ENCODE results near the gene ZNF644. TPM values are rescaled to one million over a fixed set of nuclear protein-coding genes. Genes with fewer than 3 reads are reported as not detected.

Gene ZNF644
- total RNA-seq, 2 experiments from 2014 or later, result 49.3 to 49.6 TPM

- H3K4me3 Mint-ChIP-seq, result no peak overlapping the region
- CTCF ChIA-PET, result no interaction called here
- ATAC-seq, result no peak
Measured at GRCh38 chr1:91015358-91015780, 6.5 kb downstream of the ZNF644 start.

DNA sequence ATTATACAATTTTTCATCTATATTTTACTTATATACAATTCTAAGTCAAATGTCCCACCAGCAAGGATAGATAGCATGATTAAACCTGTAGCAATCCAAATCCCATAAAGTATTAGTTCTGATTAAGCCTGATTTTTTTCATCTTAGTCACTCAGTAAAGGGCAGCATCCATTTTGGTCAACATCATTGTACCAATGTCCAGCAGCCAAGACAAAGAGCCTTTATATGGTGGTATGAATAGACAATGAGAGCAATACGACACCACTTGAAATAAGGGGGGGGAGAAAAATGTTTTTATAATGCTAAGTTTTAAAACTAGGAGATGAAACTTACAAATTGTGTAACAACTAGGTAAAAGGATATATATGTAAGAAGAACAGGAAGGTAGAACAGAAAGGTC lies 7.4 kb downstream of the ZNF644 start:
- Mint-ChIP-seq H3K9me3 (ENCODE audit: low read depth) (no peaks in the 10 kb centered on the region), H3K4me3 (no peak overlapping the region), H3K27ac (no peak overlapping the region), H3K36me3 (peaks cover 51% of the 10 kb centered on the region), H3K4me1 (peaks cover 53% of the 10 kb centered on the region), H3K27me3 (no peaks in the 10 kb centered on the region)
- no peak for DNase-seq
- ATAC-seq, result no peak
- CTCF ChIA-PET, result no interaction called here

More at GRCh38 chr1:91015358-91015780, 6.5 kb downstream of the ZNF644 start:
- DNase-seq, result no peak
- H3K4me1 Mint-ChIP-seq, result peaks cover 59% of the 10 kb centered on the region
- no peak overlapping the region for H3K27ac Mint-ChIP-seq
- no peaks in the 10 kb centered on the region for H3K27me3 Mint-ChIP-seq
- H3K36me3 Mint-ChIP-seq, result peaks cover 52% of the 10 kb centered on the region
- H3K9me3 Mint-ChIP-seq (ENCODE audit: low read depth), result no peaks in the 10 kb centered on the region

DNA sequence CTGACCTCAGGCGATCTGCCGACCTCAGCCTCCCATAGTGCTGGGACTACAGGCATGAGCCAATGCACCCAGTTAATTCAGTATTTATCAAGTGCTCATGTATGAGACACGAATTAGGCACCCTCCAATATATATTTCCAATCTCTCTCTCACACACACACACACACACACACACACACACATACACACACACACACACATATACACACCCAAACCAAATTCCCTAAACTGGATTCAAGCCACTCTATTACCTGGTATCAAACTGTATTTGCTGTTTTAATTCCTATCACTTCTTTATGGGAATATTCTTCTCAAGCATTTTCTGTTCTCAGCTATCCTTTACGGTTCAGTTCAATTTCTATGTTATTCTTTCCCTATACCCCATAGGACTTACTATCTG lies 8.5 kb downstream of the ZNF644 start:
- no peak for ATAC-seq
- CTCF ChIA-PET, result no interaction called here
- Mint-ChIP-seq H3K27me3 (no peaks in the 10 kb centered on the region), H3K36me3 (peaks cover 45% of the 10 kb centered on the region), H3K4me3 (no peak overlapping the region), H3K4me1 (peaks cover 44% of the 10 kb centered on the region), H3K27ac (no peak overlapping the region), H3K9me3 (ENCODE audit: low read depth) (no peaks in the 10 kb centered on the region)
- DNase-seq, result no peak

DNA sequence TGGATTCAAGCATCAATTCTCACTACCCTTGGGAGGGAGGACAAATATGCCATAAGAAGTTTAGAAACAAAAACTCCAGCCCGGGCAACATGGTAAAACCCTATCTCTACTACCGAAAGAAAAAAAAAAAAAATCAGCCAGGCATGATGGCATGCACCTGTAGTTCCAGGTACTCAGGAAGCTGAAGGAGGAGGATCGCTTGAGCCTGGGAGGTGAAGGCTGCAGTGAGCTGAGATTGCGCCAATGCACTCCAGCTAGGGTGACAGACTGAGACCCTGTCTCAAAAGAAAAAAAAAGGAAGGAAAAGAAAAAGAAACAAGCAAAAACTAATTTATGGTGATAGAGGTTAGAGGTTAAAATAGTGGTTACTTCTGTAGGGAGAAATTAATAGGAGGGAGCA lies 9.6 kb downstream of the ZNF644 start:
- Mint-ChIP-seq H3K4me3 (no peak overlapping the region), H3K27me3 (no peaks in the 10 kb centered on the region), H3K9me3 (ENCODE audit: low read depth) (no peaks in the 10 kb centered on the region), H3K36me3 (peaks cover 49% of the 10 kb centered on the region), H3K4me1 (peaks cover 39% of the 10 kb centered on the region), H3K27ac (peak overlapping the region; percentile 32)
- ATAC-seq, result no peak
- DNase-seq, result no peak
- CTCF ChIA-PET, result no interaction called here

DNA sequence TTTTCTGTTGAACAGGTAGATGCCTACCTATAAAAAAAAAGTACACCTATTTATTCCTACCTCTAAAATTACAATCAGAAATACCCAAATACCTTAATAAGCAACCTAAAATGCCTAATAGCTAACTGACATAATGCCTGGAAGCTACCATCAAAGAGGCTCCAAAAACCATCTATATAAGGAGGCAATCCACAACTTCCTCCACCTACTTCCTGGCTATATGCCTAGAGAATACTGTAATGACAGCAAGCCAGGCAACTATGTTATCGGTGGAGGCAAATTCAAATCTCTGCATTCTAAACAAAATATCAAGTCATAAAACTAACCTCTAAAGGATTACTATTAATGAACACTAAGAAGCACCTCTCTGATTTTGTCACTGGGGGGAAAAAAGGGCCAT lies 10.1 kb downstream of the ZNF644 start:
- Mint-ChIP-seq H3K4me3 (no peak overlapping the region), H3K4me1 (peaks cover 40% of the 10 kb centered on the region), H3K27me3 (no peaks in the 10 kb centered on the region), H3K36me3 (peaks cover 51% of the 10 kb centered on the region), H3K27ac (no peak overlapping the region), H3K9me3 (ENCODE audit: low read depth) (no peaks in the 10 kb centered on the region)
- DNase-seq, result no peak
- no peak for ATAC-seq
- CTCF ChIA-PET, result no interaction called here

DNA sequence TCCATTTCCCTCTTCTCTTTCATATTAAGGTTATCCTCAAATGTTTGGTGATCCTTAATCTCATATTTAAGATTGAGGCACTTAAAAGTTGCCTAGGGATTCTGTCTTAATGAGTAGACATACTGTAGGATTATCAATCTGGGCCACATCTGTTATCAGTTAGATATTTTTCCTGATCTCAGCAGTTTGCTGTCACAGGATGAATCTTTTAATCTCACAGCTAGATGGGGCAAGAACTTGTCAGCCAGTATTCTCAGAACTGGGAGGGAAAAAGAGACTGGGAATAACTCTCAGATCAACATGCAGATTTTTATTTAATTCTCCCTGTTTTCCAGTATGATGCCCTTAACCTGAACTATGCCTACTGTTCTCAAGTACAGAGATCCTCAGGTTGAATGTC lies 14.0 kb downstream of the ZNF644 start:
- H3K36me3 Mint-ChIP-seq, result peaks cover 54% of the 10 kb centered on the region
- H3K27me3 Mint-ChIP-seq, result no peaks in the 10 kb centered on the region
- CTCF ChIA-PET, result no interaction called here
- no peak overlapping the region for H3K4me3 Mint-ChIP-seq
- ATAC-seq (no peak), DNase-seq (no peak)
- peaks cover 3% of the 10 kb centered on the region for H3K9me3 Mint-ChIP-seq (ENCODE audit: low read depth)
- H3K4me1 Mint-ChIP-seq, result peaks cover 36% of the 10 kb centered on the region
- no peak overlapping the region for H3K27ac Mint-ChIP-seq

GRCh38 chr1:91007092-91007491 lies 14.7 kb downstream of the ZNF644 start:
- no peak overlapping the region for H3K27ac Mint-ChIP-seq
- DNase-seq, result no peak
- H3K36me3 Mint-ChIP-seq, result peaks cover 56% of the 10 kb centered on the region
- CTCF ChIA-PET, result no interaction called here
- peaks cover 3% of the 10 kb centered on the region for H3K9me3 Mint-ChIP-seq (ENCODE audit: low read depth)
- H3K4me3 Mint-ChIP-seq, result no peak overlapping the region
- H3K4me1 Mint-ChIP-seq, result peaks cover 29% of the 10 kb centered on the region
- ATAC-seq, result no peak
- H3K27me3 Mint-ChIP-seq, result no peaks in the 10 kb centered on the region

GRCh38 chr1:91006113-91006908 lies 15.5 kb downstream of the ZNF644 start:
- H3K36me3 Mint-ChIP-seq, result peaks cover 55% of the 10 kb centered on the region

DNA sequence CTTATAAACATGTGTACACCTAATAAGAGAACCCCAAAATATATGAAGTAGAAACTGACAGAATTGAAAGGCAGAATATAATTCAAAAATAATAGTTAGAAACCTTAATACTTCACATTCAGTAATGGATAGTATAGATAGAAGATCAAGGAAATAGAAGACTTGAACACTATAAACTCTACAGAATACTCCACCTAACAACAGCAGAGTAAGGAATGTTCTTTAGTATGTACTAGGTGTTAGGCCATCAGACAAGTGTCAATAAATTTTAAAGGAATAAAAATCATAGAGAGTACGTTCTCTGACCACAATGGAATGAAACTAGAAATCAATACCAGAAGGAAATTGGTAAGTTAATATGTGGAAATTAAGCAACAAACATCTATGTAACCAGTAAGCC lies 16.6 kb downstream of the ZNF644 start:
- no peaks in the 10 kb centered on the region for H3K27me3 Mint-ChIP-seq
- H3K4me3 Mint-ChIP-seq, result no peak overlapping the region
- no peak for ATAC-seq
- DNase-seq, result no peak
- peaks cover 57% of the 10 kb centered on the region for H3K36me3 Mint-ChIP-seq
- CTCF ChIA-PET, result no interaction called here
- H3K9me3 Mint-ChIP-seq (ENCODE audit: low read depth), result peaks cover 6% of the 10 kb centered on the region
- no peak overlapping the region for H3K27ac Mint-ChIP-seq
- H3K4me1 Mint-ChIP-seq, result peaks cover 27% of the 10 kb centered on the region

More at GRCh38 chr1:91006113-91006908, 15.5 kb downstream of the ZNF644 start:
- peaks cover 6% of the 10 kb centered on the region for H3K9me3 Mint-ChIP-seq (ENCODE audit: low read depth)
- no peak for DNase-seq
- H3K27ac Mint-ChIP-seq, result peak overlapping the region; percentile 31
- CTCF ChIA-PET, result no interaction called here
- peaks cover 24% of the 10 kb centered on the region for H3K4me1 Mint-ChIP-seq
- no peaks in the 10 kb centered on the region for H3K27me3 Mint-ChIP-seq
- H3K4me3 Mint-ChIP-seq, result no peak overlapping the region
- ATAC-seq, result no peak

- no peak overlapping the region for H3K4me3 Mint-ChIP-seq
Measured at GRCh38 chr1:91004145-91004544, 17.7 kb downstream of the ZNF644 start.

GRCh38 chr1:90996742-90997413 lies 25.0 kb downstream of the ZNF644 start:
- ATAC-seq (no peak), DNase-seq (no peak)
- Mint-ChIP-seq H3K36me3 (peaks cover 79% of the 10 kb centered on the region), H3K9me3 (ENCODE audit: low read depth) (peaks cover 13% of the 10 kb centered on the region), H3K4me3 (no peak overlapping the region), H3K4me1 (peaks cover 24% of the 10 kb centered on the region), H3K27ac (no peak overlapping the region), H3K27me3 (no peaks in the 10 kb centered on the region)
- CTCF ChIA-PET, result interaction anchor here (0.7 kb wide), 1 partner anchor 71 kb away, joined by 3 read pairs; no protein-coding TSS in a partner anchor

More at GRCh38 chr1:91004145-91004544, 17.7 kb downstream of the ZNF644 start:
- CTCF ChIA-PET, result no interaction called here
- no peaks in the 10 kb centered on the region for H3K27me3 Mint-ChIP-seq
- no peak for ATAC-seq
- DNase-seq, result no peak
- no peak overlapping the region for H3K27ac Mint-ChIP-seq
- peaks cover 8% of the 10 kb centered on the region for H3K9me3 Mint-ChIP-seq (ENCODE audit: low read depth)
- peaks cover 29% of the 10 kb centered on the region for H3K4me1 Mint-ChIP-seq
- H3K36me3 Mint-ChIP-seq, result peaks cover 64% of the 10 kb centered on the region

DNA sequence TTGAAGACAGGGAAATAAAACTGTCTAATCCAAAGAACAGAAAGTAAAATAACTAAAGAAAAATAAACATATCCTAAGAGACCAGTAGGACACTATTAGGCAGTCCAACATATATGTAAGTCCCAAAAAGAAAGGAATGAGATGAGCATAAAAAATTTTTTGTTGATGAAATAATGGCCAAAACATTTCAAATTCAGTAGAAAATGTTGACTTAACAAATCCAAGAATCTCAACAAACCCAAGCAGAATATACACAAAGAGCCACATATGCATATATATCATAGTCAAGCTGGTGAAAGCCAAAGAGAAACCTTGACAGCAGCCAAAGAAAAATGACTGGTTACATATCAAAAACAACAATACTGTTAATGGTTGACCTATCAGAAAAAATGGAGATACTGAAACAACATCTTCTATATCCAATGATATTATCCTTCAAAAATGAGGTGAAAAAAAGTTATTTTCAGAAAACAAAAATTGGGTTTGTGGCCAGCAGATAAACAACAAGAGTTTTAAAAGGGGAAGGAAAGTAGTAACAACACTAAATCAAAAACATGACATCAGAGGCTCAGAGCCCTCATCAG lies 26.4 kb downstream of the ZNF644 start:
- Mint-ChIP-seq H3K4me1 (peaks cover 25% of the 10 kb centered on the region), H3K27me3 (no peaks in the 10 kb centered on the region), H3K9me3 (ENCODE audit: low read depth) (peaks cover 12% of the 10 kb centered on the region), H3K36me3 (peaks cover 86% of the 10 kb centered on the region), H3K4me3 (no peak overlapping the region), H3K27ac (no peak overlapping the region)
- ATAC-seq (no peak), DNase-seq (no peak)
- CTCF ChIA-PET, result no interaction called here

DNA sequence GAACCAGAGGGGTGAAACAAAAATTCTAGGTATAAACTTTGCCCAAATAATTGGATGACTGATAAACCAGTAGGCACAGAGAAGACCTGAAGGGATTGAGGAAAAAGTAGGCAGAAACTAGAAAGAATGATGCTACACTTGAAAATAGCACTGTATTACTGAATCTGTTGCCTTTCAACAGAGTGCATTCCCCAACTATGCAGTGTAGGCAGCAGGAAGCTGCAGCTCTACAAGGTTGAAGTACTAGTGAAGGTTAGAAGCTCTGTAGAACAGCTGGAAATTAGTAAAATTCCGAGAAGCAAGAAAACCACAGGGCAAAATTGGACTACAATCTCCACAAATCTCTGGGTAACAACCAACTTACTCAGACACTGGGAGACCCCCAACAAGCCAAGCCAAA lies 27.4 kb downstream of the ZNF644 start:
- H3K9me3 Mint-ChIP-seq (ENCODE audit: low read depth), result peaks cover 16% of the 10 kb centered on the region
- ATAC-seq, result no peak
- H3K4me3 Mint-ChIP-seq, result no peak overlapping the region
- DNase-seq, result no peak
- no peaks in the 10 kb centered on the region for H3K27me3 Mint-ChIP-seq
- peaks cover 23% of the 10 kb centered on the region for H3K4me1 Mint-ChIP-seq
- H3K36me3 Mint-ChIP-seq, result peaks cover 87% of the 10 kb centered on the region
- CTCF ChIA-PET, result no interaction called here
- no peak overlapping the region for H3K27ac Mint-ChIP-seq

- DNase-seq (no peak), ATAC-seq (no peak)
- Mint-ChIP-seq H3K4me1 (peaks cover 17% of the 10 kb centered on the region), H3K36me3 (peaks cover 88% of the 10 kb centered on the region), H3K27ac (no peak overlapping the region), H3K9me3 (ENCODE audit: low read depth) (peaks cover 14% of the 10 kb centered on the region), H3K4me3 (no peak overlapping the region), H3K27me3 (no peaks in the 10 kb centered on the region)
- CTCF ChIA-PET, result no interaction called here
Measured at GRCh38 chr1:90993245-90993644, 28.6 kb downstream of the ZNF644 start.

Measured in activated CD8-positive, alpha-beta memory T cell treated with anti-CD3 and anti-CD28 coated beads, Interleukin-2, amount 10 ng/mL, durations not matched to agents 7 days and 5 days (primary cell).